OCI-LY7 (cell line): ENCODE data around the gene METTL14.

Experiments
- CTCF ChIP-seq: fragments of 200-600 bp; sonication (generic); conservative IDR thresholded peaks from 2 replicates; pipeline ENCODE4 v1.5.1; 2014; ENCODE audit warnings: mild to moderate bottlenecking, antibody characterized with exemption, low read length, moderate library complexity, mixed read lengths
- EZH2phosphoT487 ChIP-seq: fragments of 200-600 bp; sonication (generic); IDR thresholded peaks from 2 replicates; pipeline ENCODE4 v1.6.1; 2018; ENCODE audit warnings: low read depth, borderline replicate concordance, mild to moderate bottlenecking, mixed run types, antibody characterized with exemption, low read length, moderate library complexity, mixed read lengths

DNA sequence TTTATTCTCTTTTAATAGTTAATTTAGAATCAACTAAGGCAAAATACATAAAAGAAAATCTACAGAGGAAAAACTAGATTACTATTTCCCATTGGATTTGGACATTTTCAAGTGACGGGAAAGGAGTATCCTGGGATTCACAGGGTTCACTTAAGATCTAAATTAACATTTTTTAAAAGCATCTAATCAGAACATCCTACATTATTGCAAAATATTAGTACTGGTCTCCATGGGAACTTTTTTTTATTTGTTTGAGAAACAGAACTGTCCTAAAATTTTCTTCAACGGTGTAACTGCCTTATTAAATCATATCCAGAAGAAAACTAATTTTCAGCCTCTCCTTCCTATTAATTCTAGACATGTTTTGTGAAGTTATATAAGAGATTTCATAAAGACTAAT, 69.7 kb downstream of the METTL14 start:
- TF ChIP-seq CTCF: no peak
- TF ChIP-seq EZH2phosphoT487: no peak
